Activated CD8-positive, alpha-beta memory T cell treated with anti-CD3 and anti-CD28 coated beads, Interleukin-2, amount 50 U/mL, for 1 hour (primary cell): Measurements from ENCODE around the gene LRRN4.

Experiments
- DNase-seq: peaks from one replicate; pipeline ENCODE4 v3.0.0-alpha.2; 2020; ENCODE audit errors: extremely low read depth

Gene LRRN4

DNA sequence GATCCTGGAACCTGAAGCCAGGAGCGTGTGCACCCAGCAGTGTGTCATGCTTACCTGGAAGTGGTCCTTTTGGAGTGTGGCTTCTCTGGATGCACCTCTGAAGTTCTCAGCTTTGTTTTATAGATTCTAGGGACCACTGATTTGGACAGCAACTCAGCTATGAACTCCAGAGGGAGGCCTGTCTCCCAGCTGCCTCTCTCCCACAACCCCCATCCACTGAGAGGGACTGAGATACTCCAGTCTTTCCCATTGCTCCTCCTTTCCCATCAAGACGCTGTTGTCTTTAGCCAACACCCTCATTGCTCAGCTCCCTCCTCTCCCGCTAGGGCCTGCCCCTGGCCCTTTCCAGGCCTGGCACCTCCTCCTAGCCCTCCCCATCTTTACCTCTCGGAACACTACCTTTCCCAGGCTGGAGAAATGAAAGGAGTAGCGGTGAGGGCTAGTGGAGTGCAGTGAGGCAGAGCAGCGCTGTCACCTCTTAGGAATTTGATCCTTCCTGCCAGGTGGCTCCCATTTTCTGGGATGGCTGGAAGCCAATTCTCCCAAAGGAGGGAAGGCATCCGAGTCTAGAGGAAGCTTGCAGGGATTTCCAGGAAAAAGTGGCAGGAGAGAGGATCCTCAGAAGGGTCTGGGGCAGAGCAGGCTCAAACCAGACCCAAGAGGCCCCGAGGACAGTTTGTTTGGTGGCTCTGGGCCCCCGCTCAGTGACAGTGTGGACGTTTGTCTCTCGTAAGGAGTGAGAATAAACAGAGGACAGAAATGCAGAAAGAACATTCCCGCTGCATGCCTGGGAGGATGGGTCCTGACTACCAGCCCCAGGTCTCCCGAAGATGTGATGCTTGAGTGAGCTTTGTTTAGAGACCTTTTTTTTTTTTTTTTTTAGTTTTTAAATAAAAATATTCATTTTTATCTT lies at the start of gene LRRN4:
TSS of gene LRRN4 (minus strand) at position 285 of the 913 bp plus-strand sequence. CDS start 1,261 bp downstream, outside the sequence.
- no peak for DNase-seq

DNA sequence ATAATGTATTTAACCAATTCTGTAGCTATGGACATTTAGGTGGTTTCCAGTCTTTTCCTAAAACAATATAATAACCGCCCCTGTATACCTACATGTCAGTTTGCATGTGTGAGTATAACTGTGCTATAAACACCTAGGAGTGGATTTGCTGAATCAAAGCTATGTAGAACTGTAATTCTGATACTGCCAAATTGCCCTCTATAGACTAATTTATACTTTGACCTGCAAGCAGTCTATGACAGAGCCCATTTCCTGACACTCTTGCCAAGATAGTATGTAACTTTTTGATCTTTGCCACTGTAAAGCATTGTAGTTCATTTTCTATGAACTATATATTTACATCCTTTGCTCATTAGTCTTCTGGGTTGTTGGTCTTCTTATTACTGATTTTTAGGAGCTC lies 49.4 kb upstream of the LRRN4 start:
- DNase-seq, result no peak

DNA sequence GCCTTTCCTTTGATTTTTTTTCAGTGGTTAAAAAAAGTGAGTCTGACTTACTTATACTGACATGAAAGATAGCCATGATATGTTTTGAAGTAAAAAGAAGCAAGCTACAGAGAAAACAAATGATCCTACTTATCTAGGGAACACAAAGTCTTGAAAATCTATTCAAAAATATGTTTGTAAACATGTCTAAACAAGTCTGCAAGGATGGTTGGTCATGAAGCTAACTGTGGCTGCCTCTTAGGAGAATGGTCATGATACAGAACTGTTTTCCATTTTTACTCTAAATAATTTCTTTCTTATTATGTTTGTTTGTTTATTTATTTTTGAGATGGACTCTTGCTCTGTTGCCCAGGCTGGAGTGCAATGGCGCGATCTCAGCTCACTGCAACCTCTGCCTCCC lies 47.5 kb upstream of the LRRN4 start:
- no peak for DNase-seq

DNA sequence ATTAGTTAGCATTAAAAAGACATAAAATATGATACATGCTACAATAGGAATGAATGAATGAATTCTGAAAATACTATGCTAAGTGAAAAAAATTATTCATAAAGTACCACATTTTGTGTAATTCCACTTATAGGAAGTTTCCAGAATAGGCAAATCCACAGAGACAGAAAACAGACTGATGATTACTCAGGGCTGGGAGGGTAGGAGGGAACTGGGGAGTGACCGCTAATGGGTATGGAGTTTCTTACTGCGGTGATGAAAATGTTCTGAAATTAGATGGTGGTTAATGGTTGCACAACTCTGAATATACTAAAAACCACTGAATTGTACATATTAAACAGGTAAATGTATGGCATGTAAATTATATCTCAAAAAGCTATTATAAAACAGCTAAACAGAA lies 46.4 kb upstream of the LRRN4 start:
- no peak for DNase-seq

DNA sequence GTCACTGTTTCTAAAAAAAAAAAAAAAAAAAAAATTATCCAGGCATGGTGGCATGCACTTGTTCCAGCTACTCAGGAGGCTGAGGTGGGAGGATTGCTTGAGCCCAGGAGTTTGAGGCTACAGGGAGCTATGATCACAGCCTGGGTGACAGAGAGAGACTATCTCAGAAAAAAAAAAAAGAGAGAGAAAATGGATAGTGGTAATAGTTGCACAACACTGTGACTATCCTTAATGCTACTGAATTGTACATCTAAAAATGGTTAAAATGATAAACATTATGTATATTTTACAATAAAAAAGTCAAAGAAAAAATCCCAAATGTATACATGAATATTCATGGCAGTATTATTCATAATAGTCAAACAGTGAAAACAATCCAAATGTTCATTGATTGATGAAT lies 46.0 kb upstream of the LRRN4 start:
- no peak for DNase-seq

DNA sequence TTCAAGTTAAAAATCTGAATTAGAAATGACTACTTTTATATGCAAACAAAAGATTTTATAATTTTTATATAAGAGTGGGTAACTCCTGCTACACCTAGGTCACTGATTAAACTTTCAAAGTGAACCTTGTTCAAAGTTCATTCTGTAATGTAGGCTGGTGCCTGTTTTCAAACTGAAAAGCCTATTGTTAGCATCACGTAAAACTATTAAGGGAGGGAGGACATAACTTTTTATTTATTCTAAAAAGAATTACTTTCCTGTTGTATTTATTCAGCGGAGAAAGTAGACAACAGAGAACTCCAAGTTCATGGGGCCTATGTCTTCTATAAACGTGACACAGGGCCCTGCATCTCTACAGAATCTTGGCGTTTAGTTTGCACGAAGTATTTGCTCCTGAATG lies 41.5 kb upstream of the LRRN4 start:
- no peak for DNase-seq

DNA sequence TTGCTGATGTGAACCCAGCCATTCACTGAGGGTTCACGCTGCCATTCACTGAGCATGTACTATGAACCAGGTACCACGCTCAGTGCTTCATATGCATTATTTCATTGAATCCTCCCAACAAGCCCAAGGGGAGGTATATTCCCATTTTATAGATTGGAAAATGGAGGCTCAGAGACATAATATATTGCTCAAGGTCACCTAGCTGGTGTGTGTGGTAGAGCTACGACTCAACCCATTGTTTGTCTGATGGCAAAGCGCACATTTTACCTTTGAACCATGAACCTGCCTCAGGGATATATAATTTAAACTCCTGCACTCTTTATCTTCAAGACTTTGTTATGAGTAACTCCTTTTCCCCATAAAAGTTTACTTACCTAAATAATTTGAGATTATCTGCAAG lies 40.7 kb upstream of the LRRN4 start:
- no peak for DNase-seq

DNA sequence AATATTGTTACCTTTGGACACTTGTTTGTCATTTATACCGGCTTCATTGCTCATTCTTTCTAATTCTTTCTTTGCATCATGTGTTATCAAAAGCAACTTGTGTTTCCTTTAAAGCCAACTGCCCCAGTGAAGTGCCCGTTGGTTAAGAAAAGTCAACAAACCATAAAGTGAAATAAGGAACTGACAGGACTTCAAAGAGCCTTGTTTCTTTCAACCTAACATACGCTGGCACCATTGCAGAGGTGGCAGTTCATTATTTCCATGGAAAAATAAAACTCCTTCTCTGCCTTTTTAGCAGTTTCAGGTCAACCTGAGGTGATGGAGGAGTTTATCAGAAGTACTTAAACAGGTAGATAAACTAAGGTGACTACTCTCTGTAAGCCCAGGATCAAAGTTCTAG lies 40.2 kb upstream of the LRRN4 start:
- no peak for DNase-seq

DNA sequence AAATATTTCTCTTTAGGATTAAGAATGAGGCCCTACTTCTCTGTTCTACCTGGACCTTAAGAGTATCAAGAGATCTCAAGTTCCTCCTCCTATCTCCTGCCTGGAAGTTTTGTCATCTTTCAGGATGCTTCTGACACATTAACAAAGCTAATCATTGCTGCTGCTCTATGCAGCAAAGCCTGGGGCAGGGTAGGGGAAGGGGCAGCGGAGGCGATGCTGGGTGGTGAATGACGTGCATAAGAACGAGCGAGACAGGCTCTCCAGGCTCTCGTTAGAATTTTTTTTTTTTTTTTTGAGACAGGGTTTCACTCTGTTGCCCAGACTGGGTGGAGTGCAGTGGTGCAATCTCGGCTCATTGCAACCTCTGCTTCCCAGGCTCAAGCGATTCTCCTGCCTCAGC lies 37.8 kb upstream of the LRRN4 start:
- DNase-seq, result no peak

DNA sequence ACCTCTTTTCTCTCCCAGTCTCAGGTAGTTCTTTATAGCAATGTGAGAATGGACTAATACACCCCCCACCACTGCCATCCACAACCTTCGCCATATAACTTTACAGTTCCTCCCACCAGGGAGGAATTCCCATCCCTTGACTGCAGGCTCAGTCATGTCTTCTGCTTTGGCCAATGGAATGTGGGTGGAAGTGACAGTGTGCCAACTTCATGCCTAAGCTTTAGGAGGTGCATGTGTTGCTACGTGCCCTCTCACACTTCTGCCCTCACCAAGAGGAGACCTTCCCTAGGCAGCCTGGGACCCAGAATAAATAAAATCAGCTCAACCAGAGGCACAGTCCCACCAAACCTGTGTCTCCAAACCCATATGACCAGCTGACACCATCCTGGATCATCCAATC lies 33.0 kb upstream of the LRRN4 start:
- no peak for DNase-seq

DNA sequence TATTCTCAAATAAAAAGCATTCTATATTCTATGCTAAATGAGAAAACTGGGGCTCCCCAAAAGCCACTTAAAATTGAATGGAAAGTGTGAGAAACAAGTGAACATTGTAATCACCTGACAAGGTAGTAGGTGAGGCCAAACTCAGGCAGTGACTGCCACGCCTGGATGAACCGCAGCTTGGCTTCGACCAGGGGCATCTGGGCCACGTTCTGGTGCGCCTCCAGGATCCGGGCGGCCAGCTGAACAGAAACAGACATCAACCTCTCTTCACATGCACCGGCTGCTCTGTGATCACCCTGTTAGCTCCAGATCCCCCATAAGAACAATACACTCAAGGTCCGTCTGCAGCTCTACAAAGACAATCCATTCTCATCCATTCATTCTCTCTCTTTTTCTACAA lies 30.1 kb upstream of the LRRN4 start:
- no peak for DNase-seq

DNA sequence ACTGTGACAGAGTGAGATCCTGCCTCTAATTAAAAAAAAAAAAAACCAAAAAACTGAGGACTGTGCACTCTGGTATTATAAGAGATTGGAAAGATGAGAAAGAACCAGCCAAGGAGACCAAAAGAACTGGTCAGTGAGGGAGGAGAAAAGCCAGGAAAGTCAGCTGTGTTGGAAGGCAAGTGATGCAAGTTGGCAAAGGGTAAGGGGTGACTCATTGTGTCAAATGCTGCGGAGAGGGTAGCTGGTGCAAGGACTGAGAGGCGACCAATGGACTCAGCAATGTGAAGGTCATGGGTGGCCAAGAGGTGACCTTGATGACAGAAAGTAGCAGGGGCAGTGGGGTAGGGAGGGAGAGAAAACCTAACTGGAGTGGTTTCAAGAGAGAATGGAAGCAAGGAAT lies 27.4 kb upstream of the LRRN4 start:
- DNase-seq, result no peak

DNA sequence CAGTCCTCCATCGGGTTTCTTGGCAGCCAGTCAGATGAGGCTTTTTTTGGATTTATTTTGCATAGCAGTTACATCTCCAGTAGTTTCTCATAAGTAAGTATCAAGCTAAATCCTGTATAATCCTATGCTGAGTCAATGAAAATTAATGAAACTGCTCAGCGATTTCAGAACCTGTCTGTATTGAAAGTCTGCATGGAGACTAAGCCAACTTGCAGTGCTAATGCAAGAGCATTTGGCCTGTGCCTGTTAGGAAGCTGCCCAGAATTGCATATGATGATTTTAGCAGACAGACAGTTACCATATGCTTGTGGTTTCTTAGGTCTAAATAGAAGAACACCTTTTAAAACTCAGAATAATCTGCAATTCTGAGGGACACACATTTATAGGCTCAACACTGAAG lies 25.2 kb upstream of the LRRN4 start:
- DNase-seq, result no peak

DNA sequence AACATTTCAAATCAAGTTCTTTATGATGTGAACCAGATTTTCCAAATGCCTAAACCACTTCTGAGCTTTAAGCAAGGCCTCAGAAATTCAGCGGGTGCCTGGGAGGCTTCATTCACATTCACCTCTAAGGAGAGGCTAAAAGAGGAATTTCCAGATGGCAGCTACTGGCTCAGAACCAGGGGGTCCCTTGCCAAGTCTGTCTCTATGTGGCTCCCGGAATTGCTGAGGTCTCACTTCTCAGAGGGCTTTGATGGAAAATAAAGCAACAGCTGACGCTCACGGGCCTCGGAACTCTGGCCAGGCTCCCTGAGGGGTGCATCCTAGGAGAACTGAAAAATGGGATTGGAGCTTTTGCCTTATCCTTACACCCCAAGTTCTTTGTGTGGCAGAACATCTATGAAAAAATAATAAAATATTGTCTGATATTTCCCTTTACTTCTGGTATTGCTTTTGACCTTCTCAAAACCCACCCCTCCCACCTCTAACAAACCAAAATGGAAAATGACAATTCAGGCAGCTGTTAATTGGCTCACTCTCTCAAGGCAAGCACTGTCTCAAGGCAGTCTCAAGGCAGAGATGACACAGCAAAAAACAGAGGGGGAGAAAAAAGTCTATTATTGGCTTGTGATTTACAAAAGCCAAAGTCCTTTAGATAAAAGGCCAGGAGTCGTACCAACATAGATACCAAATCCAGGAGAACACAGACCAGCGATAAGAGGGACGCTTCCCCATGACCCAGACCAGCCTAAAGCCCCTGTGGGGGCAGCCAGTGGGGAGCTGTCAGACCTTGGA lies 21.8 kb upstream of the LRRN4 start:
- DNase-seq, result no peak

DNA sequence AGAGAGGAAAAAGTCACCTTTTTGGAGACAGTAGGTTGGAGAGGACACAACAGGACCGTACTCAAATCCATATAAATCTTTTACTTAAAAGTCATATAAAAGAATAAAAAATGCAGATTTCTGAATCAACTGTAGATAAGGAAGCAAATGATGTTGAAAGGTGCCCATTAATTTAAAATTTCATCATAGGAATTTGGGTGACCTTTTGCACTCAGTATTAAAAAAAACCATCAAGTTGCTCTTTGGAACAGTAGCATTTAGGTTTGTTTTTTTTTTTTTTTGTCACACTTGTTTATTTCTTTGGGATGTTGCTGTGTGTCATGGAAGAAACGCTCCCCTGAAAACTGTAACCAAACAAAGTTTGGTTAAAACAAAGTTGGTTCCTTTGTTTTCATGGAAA lies 20.9 kb upstream of the LRRN4 start:
- DNase-seq, result no peak

DNA sequence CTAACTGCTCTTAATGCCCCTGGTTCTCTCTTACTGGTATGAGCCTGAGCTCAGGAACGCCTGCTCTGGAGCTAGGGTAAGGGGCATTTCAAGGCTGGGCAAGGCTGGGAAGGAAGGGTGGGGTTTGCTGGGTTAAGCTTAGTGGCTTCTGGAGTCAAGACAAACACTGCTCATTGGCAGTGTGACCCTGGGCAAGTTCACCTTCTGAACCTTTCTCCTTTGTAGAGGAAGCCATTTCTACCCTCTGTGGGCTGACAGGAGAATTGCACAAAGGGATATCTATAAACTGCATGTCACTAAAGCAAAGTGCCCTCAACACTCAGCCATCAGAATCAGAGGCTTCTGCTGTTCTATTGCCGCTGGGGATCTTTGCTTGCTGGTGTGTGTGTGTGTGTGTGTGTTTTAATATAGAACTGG lies 20.3 kb upstream of the LRRN4 start:
- DNase-seq, result no peak

DNA sequence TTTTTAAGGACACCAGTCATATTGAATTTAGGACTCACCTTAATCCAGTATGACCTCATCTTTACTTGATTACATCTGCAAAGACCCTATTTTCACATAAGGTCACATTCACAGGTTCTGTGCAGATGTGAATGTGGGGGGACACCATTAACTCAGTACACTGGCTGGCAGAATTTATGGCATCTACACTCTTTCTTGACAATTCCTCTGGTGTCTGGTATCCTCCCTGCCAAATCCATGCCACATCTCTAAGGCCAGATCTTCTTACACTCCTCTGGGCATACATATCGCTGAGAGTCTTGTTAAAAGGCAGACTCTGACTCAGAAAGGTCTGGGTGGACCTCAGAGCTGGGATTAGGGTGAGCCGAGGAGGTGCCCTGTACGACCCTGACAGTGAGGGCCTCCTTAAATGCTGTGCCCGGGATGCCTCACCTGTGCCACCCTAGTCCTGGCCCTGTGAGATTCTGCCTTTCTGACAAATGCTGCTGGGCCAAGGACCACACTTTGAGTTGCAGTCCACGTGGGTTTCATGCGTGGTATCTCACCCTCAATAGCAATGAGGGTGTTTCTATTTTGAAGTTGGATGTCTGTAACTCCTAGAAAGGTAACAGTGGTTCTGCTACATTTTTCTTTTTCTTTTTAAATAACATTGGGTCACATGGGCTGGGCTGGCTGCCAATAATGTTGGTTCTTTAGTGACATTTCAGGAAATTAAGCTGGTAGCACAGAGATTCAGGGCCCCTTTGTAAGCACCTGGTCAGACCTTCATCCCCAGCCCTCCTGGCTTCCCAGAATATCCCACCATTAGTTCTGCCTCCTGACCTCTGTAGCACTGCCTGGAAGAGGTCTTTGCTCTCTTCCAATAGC lies 17.2 kb upstream of the LRRN4 start:
- DNase-seq, result no peak

DNA sequence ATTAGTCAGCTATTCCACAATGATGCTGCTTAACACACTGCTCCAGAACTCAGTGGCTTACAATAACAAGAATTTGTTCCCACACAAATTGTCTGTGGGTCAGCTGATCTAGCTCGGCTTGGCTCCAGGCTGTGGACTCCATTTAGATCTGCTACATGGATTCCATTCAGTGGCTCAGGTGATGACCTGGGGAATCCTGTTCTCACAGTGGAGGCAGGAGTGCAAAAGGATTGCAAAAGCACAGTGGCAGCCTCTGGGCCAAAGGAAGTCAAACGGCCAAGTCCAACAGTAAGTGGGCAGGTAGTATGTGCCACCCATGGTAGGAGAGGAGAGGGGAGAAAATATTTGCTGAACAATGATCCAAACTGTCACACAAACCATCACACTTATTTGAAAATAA lies 15.8 kb upstream of the LRRN4 start:
- DNase-seq, result no peak

DNA sequence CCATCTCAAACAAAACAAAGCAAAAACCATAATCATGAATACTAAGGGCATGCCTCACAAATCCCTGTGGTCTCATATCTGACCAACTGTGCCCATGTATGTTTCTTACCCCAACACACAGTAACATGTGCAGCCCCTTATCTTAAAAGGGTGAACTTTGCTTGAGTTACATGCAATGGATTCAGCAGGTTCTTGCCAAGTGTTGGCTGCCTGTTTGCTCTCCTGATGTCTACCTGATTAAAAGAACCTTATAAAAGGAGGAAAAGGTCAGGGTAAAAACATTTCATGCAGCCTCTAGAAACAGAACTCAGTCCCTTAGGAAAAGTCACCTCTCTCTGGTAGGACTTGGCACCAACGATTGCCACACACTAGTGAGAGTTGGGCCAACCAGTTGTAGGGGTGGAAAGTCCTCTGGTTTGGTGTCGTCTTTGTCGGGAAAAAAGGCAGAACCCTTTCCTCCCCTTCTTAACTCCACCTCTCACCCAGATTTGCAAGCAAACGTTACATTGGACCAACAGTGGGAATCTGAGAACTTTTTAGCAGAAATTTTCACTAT lies 14.0 kb upstream of the LRRN4 start:
- DNase-seq, result no peak

DNA sequence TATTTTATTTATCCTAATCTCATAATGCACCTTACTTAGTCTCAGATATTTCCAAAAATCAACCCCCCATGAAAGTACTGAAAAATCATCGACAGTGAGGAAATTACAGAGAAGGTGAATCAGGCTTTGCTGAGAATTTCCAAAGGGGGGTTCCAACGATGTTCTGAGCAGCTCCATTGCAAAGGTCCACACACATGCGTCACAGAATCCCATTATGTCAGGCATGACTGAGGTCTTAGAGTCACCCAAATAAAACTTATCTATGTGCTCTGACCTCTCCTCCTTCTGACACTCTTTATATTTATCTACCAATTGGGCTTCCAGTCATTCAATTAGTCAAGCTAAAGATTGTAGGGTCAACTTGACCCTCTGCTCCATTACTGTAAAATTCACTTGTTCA lies 12.7 kb upstream of the LRRN4 start:
- DNase-seq, result no peak

DNA sequence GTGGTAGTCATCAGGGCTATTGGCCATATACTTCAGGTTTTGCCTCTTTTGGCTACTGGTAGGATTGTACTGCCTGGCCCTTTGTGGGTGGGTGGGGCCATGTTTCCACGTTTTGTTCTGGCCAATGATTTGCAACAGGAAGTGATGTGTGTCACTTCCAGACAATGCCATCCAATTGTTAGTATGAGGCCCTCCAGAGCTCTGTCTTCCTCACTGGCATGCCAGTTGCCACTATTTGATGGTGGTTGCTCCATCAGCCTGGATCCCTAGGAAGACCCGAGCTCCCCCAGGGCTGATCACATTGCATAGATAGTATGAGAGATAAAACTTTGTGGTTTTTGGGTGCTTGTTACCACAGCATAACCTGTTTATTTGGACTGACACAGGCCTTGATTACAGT lies 7.7 kb upstream of the LRRN4 start:
- no peak for DNase-seq

DNA sequence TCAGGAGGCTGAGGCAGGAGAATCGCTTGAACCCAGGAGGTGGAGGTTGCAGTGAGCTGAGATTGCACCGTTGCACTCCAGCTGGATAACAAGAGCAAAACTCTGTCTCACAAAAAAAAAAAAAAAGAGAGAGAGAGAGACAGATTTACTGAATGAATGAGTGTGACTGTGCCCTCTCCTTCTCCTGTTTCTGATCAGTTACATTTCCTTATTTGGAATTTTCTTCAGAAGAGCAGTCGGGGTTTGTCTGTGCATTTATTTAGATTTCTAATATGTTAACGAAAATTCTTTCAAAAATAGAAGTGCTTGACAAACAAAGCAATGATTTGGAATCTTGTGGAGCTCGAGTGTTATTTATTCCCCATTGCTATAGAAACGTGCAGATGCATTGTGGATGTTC lies 6.4 kb upstream of the LRRN4 start:
- no peak for DNase-seq
